Measurements from ENCODE around the gene HSD17B14. TPM values are rescaled to one million over a fixed set of nuclear protein-coding genes. Genes with fewer than 3 reads are reported as not detected.
A peak's percentile ranks its signal among the peaks of the same experiment; 100 is the strongest.

Gene HSD17B14
- total and polyA plus RNA-seq, 9 of the 15 experiments (the other 6 are each of a cell fraction or from before 2014, with no cell fraction given) = 0.16 TPM; not detected in 8

GRCh38 chr19:48859711-48860572, 23.7 kb upstream of the HSD17B14 start (continued):
- TF ChIP-seq GTF2A2 (tag; IDR thresholded peaks at IDR 0.05) (no peak), ETV1 (tag; conservative IDR thresholded peaks at IDR 0.05; ENCODE audit: low read depth) (no peak), ZSCAN29 (IDR thresholded peaks at IDR 0.05) (no peak), FOXP4 (CRISPR knock-in tag; IDR thresholded peaks at IDR 0.05; ENCODE audit: borderline replicate concordance) (no peak), NUFIP1 (IDR thresholded peaks at IDR 0.05; ENCODE audit: partially characterized antibody) (no peak), BCL6 (CRISPR knock-in tag; IDR thresholded peaks at IDR 0.05) (no peak), RBM25 (IDR thresholded peaks at IDR 0.05; ENCODE audit: low read depth, low read length, severe bottlenecking) (no peak), TRIM28 (IDR thresholded peaks at IDR 0.05) (no peak), HMG20B (CRISPR knock-in tag; IDR thresholded peaks at IDR 0.05) (no peak), ZNF280A (IDR thresholded peaks at IDR 0.05; ENCODE audit: low read depth, partially characterized antibody) (no peak), ZBTB17 (CRISPR knock-in tag; IDR thresholded peaks at IDR 0.05) (no peak), TFE3 (CRISPR knock-in tag; IDR thresholded peaks at IDR 0.05) (no peak), SIX5 (IDR thresholded peaks at IDR 0.05; ENCODE audit: borderline replicate concordance in 1 of 2, insufficient read depth in 1 of 2, low read depth in 1 of 2, low read length in 2 of 2) (no peak), ZNF589 (CRISPR knock-in tag; IDR thresholded peaks at IDR 0.05; ENCODE audit: low read depth) (no peak), FOSL1 (tag; conservative IDR thresholded peaks at IDR 0.05) (peak; percentile 93), ZBTB11 (CRISPR knock-in tag; IDR thresholded peaks at IDR 0.05) (0 out of 6 replicates have a peak, but pooled peaks of 1 of the 3 experiments have one; percentile 27), ZNF354B (CRISPR knock-in tag; IDR thresholded peaks at IDR 0.05) (no peak), STAG1 (CRISPR knock-in tag; IDR thresholded peaks at IDR 0.05; ENCODE audit: borderline replicate concordance) (no peak)

Data from K562 (cell line).